ENCODE data around the gene SGSM2.
A peak's percentile ranks its signal among the peaks of the same experiment; 100 is the strongest.

SGSM2 gene

DNA sequence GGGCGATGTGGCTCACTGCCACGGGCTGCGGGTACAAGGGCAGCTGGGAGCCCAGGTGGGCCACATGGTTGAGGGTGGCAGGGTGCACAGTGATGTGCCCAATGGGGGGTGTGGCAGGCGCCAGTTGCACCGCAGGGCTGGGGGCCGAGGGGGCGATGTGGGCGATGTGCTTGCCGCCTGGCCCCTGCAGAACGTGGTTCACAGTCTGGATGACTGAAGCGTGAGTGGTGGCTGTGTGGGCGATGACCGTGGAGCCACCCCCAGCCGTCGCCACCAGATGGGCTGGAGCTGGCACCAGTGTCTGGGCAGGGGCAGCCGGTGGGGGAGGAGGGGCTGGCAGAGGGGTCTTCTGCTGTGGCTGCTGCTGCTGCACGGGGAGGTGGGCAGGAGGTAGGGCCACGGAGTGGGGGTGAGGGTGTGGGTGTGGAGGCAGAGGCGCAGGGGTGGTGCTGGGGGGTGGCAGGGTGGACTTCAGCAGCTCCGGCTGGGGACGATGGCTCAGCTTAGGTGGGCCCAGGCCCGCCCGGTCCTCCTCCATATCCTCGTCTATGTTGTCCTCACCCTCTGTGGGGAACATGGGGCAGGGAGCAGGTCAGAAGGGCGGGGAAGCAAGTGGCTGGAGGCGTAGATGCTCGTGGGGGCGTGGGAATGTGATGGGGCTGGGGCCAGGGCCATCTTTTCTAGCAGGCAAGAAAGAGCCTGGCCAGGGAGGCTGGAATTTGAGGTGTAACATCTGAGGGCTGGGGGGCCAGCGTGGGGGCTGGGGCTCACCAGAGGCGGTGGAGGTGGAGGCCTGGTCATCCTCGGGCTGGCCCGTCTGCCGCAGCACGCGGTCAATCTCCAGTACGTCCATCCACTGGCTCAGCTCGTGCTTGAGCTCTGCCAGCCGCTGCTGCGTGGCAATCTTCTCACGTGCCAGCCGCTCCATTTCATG is 50.1 kb downstream of the SGSM2 start:
- DNase-seq = no peak

DNA sequence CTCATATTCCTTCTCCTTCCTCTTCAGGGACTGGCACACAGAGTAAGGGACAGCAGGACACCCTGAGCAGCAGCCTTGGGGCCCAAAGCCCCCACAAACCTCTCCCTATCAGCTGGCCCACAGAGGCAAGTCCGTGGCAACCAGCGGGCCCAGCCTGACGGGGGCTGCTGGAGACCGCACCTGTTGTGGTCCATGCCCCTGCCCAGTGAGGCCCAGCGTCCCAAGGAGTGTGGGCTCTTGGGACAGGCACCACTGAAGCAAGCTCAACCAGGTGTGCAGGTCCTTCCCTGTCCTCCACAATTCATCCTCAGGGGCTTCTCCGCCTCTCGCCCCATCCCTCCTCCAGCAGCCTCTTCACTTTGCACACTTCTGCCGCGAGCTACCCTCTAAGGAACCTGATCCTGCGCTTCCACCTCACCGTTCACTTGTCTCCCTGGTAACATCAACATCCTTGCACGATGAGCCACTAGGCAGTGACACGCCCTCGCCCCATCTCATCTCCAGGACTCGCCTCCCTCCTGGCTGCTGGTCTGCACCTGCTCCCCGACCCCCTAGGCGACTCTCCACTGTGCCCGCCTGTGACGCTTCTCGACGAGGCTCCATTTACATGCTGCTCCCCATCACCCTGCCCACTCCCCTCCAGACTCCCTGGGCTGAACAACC is 50.9 kb downstream of the SGSM2 start:
- DNase-seq = no peak

DNA sequence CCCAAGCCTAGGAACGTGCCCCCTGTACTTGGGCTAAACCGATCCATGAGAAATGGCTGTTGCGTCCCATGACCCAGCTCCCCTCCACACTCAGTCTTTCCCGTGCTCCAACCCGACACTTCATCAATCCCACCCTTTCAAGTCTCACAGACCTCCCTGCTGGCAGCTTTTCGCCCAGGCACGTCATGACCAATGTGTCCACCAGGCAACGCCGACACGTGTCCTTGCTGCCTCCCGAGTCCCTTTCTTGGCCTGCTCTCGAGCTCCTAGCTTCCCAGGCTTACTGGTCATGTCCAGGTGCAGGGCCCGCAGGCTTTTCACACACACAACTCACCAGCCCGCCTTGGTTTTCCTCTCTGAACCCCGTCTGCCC is 51.4 kb downstream of the SGSM2 start:
- no peak for DNase-seq

DNA sequence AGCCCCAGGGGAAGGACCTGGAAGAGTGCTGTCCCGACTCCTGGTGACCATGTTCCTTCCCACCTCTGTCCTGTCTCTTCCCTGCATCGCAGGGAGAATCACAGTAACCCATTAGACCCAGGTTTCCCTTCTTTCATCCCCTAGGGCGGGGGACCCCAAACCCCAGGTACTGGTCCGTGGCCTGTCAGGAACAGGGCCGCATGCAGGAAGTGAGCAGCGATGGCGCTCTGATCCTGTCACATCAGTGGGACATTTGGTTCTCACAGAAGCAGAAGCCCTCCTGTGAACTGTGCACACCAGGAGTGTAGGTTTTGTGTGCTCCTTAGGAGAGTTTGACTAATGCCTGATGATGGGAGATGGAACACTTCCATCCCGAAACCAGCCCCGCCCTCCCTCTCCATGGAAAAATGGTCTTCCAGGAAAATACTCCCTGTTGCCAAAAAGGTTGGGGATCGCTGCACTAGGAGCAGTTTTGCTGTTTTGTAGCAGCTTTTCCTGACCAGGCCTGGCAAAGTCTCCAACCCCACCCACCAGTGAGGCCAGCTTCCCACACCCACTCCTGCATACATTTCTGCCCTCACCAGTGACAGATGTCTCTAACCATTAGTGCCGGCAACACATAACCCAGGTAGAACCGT is 53.0 kb downstream of the SGSM2 start:
- no peak for DNase-seq

DNA sequence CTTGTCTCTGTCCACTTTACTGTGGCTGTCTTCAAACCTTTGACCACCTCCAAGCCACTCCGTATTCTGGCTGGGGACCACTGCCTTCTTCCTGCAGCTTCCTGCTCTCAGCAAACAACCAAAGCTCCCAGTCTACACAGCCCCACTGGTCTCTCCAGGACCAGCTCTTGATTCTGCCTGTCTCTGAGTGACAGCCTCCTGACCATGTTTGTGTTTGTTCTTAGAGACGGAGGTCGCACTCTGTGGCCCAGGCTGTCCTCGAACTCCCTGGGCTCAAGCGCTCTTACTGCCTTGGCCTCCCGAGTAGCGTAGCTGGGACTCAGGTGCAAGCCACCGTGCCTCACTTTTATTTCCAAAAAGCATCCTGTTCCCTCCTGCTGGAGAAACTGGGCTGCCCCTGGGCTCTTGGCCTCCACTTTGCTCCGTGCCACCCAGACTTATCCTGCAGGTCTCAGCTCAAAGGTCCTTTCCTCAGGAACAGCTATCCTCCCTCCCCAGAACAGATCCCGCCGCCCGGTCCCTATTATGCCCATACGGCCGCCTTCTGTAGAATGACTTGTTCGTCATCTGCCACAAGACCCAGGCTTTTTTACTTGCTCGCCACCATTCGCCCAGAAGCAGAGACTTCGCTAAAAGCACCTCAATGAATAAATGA is 54.4 kb downstream of the SGSM2 start:
- no peak for DNase-seq

DNA sequence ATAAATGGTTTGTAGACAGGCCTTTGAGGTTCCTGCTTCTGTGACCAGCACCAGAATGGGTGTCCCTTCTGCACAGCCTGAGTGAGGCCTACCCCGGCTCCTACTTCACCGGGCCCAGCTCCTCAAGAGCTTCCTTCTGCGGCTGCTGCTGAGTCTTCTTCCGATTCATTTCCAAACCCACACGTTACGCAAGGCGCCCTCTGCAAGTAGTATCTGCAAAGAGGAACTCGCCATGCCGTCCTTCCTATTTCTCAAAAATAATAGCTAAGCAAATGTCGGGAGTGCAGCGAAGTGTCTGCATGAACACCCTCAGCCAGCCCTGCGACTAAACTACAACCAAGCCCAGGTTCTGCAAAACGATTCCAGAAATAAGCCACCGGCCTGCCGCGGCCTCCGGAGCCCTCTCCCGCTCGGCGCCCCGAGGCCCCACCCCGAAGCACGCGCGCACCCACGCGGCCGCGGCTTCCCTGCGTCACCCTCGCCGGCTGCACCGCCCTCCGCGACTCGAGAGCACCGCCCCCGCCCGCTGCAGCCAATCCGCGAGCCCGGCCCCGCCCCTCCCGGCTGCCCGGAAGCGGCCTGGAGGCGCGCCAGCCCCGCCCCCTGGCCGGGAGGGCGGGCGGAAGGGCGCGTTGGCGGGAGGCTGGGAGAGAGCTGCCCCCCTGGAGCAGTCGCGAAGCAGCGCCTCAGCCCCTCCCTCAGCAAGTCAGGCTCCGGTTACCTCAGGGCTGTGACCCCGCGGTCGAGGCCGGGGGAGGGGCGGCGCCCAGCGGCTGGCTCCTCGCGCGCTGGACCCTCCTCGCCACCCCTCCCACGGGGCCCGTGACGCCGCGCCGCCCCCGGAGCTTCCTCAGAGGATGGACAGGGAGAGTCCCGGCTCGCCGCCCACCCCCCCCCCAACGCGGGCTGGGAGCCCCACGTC is 55.2 kb downstream of the SGSM2 start:
- DNase-seq = peak; percentile 83

DNA sequence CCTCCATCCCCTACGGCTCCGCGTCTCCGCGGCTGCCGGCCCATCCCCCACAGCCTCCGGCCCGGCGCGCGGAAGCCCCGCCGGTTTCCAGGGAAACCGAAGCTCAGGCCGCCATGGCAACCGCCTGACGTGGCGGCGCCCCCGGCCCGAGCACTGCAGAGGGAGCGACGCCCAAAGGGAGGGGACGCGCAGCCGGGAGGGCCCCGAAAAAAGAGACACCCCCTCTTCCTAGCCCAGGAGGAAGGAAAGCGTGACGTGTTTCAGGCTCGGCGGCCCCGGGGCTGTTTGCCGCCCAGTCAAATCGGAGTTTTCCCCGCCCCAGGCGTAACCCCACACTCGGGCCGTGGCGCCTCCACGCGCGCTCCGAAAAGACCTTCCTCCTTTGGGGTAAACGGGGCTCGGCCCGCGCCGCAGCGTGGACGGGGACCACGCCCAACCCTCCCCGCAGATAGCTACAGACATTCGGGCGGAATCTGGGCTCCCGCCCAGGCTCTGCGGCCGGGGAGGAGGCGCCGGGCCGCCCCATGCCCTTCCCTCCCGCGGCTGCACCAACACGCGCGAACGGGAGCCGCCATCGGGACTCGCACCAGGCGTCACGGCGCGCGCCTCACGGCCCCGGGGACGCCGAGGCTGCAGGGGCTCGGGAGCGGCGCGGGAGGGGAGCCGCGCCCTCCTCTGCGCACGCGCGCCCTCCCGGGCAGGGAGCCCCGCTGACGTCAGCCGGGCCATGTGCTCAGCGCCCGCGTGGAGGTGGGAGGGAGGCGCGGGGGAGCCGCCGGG is 56.1 kb downstream of the SGSM2 start:
- DNase-seq = peak; percentile 69

DNA sequence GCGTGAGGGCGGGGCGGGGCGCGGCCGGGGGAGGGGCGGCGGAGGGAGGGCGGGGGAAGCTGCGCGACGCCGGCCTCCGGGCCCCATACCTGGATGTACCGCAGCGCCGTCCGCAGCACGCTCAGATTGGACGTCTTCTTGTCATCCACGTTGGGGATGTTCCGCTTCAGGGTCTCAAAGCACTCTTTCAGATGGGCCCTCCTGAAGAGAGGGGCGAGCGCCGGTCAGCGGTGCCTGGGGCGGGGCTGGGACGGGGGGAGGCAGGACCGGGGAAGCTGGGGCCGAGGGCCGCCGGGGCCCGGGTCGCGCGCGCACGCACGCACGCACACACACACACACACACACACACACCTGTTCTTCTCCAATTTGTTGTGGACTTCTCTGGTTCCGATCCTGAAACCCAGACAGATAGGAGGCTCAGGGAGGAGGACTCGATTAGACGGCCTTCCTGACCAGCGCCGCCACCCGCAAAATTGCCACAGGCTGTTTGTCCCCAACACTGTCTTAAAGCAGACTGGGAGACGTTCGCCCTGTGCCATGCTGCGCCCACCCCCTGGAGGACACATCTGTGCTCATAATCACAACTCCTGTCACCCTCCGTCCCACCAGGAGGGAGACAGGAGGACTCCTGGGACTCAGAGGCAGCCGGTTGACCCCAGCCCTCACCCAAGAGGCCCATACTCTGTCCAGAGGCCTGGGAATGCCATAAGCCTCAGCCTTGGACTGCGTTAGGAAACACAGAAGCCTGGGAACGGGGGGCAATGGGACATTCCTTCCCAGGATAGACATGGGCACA is 56.9 kb downstream of the SGSM2 start:
- DNase-seq = no peak

DNA sequence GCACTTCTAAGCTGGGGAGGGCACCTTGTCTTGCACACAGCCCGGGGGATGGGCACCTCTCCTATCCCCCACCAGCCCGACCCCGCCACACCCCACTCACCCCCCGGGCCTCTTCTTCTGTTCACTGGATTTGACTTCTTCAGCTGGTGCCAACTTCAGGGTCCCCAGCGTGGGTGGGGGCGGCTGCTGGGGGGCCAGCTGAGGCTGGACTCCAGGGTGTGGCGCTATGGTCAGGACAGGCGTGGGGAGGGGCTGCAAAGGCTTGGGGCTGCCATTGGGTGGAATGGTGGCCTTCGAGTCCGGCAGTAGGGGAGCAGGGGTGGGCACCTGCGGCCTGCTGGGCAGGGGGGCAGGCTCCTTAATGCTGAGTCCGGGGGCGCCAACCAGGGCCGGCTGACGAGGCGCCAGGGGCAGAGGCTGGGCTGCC is 57.5 kb downstream of the SGSM2 start:
- no peak for DNase-seq

DNA sequence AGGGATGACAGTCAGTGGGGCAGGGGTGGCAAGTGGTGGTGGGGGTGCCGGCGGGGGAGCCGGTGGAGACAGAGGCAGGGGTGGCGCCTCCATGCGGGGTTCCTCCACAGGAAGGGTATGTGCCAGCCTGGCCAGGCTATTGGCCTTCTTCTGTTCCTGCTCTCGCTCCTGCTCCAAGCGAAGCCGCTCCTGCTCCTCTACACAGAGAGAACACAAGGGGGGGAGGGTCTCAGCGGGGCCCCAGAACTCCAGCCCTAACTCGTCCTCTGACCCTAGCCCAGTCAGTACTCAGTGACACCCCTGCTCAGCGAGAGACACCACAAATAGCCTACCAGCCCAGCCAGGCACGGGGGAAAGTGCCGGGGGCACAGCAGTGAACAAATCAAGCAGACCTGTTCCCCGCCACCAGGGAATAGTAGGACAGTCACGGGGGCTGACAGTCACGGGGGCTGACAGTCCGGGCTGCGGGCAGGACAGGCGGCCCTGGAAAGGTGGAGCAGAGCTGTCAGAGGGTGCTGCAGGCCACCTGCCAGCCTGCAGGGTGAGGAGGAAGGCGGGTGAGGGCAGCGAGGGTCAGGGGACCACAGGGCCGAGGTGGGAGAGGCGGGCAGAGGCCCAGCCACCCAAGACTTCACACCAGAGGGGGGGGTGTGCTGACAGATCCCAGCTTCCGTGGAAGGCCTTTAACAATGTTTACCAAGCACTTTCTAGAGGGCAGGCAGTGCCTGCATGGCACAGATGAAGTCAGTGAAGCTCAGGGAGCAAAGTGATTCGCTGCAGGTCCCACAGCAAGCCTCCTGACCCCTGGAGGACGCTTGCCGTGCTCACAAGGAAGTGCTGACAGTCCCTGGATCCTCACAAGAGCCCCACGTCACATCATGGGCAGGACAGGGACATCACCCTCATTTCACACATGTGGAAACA is 58.2 kb downstream of the SGSM2 start:
- DNase-seq = no peak

DNA sequence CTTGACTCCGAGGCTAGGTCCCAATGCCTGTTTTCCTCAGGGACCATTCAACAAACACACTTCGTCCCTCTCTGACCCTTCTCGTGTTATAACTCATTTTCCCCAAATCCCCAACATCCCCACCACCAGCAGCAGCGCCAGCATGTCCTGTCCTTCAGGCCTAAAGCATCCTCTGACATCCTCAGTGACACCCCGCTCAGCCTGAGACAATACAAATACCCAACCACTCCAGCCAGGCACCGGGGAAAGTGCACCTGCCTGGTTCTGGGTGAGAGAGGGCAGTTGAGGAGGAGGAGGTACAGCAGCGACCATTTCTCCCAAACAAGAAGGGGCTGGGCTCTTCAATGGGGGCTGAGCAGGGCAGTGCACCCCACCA is 58.9 kb downstream of the SGSM2 start:
- no peak for DNase-seq

DNA sequence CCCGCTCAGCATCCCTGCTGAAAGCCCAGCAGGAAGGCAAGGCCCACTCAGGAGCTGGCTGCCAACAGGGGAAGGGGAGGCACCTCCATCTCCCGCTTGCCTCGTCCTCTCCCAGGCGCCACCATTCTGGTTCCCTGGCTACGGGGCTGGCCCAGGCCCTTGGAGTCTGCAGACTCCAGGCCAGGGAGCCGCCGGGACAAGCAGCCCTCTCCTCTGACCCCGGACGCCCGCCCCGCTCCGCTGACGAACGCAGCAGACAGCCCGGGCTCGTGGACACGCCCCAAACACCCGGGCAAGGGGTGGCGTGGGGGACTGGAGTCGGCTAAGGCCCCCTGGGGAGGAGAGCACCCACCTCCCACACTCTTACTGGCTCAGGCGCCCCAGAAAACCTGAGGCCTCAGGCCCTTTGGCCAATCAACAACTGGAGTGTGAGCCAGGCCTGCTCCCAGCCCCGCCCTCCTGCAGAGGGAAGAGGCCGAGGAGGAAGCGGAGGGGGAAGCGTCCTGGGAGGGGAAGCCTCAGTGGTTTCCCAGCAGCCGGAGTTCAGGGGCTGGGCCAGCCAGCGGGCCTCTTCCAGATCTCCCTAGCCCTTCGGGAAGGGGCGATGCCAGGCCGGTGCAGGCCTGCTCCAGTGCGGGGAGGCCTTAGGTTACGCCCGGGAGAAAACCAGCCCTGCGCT is 59.4 kb downstream of the SGSM2 start:
- DNase-seq = no peak

DNA sequence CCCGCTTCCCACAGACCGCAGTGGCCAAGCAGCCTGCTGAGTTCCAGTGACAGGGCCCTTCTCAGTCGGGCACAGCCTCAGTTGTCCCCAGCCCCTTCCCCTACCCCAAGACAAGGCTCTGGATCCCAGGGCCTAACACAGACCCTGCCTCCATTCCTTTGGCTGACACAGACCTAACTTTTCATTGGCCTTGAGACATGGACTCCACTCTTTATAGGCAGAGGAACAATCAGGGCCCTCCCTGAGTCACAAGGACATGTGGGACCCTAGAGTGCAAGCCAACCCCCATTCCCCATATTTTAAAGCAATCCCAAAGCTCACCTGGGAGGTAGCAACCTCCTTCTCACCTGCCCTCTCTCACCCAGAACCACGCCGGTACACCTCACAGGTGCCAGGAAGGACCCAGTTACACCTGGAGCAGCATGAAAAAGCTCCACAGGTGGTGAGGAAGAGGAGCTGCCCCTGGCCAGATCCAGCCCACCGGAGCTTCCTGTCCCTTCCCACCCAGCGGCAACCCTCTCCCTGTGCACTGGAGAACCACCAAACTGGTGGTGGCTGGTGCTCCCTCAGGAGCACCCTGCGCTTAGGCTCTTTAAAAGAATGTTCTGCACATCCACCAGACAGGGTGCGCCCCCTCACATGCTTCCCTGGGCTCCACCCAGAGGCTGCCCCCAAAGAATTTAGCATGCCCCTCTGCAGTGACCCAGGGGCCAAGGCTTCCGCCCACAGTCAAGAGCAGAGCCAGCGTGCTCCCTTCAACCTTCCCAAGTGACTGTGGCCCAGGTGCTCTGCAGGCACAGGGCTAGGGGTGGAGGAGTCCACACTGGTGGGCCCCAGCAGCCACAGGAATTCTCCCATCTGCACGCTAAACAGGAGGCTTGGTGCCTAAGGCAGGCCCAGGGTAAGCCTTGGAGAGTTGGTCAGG is 60.2 kb downstream of the SGSM2 start:
- DNase-seq = no peak

DNA sequence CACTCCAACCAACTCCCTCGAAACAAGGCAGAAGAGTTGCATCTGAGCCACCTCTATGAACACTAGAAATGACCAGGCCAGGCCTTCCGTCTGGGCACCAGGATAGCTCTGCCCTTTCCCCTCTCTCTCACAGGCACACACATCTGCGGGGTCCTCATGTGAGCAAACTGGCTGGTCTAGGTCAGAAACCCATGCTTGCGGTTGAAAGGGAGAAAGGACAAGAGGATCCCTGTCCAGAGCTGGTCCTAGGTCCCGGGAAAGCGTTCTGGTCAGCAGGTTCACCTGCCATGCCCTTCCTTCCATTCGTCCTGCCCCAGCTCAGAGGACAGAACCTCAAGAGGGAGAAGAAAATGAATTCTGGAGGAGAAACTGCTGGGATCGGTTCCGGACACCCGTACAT is 60.9 kb downstream of the SGSM2 start:
- no peak for DNase-seq

DNA sequence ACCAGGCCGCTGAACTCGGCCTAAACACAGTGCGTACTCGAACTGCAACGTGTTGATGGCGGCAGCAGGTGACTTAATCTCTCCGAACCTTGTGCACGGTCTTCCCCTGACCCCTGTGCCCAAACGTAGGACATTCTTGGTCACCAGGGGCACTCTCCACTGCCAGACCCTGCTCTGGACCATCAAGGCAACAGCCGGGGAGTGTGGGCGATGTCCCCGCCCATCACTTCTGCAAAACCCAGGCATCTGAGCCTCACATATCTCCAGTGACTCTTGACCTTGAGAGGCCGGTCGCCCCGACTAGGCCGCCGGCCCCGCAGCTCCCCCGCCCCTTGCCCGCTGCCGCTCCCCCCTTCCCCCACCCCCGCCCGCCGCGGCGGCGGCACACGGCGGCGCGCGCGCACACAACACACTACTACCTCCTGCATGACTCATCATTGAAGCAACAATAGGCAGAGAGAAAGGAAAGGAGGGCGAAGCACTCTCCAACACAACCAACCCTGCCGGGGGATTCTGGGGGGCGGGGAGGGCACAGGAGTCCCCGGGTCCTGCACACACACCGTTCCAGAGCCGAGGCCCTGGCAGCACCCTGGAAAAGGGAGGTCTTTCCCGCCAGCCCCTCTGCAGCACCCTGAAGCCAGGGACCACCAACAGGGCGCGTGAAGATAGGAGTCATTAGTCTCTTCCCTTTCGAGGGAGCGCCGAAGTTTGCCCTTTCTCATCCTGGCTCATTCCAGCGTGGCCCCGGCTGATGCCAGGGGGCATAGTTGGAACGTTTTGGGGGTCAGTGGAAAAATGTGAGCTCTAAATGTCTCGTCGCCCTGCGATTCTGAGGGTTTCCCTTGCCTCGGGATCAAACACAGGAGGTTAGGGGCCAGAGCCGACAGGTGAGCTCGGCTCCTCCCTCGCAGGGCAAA is 61.6 kb downstream of the SGSM2 start:
- DNase-seq = no peak

Data from NK-92 treated with Interleukin-12 subunit alpha and Interleukin-12 subunit beta, amount 100 ng/mL, for 24 hours (cell line).